Measurements from ENCODE around the gene PSMD13.

DNA sequence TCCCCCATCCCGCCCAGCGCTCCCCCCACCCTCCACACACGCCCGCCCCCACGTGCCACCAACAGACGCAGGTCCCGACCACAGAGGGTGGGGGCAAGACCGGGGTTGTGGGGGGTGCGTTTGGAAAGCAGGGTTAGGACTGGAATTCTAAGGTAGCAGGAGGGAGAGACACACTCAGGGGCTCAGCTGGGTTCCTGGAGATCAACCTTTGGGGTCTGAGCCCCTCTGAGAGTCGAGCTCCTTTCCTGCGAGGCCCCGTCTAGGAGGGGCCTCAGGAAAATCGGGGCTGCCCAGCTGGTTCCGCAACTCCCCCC, 52.6 kb downstream of the PSMD13 start:
- no peak for TF ChIP-seq ZNF274 (IDR thresholded peaks at IDR 0.05; ENCODE audit: low read depth, low read length)
- no peak for TF ChIP-seq YY1 (IDR thresholded peaks at IDR 0.05; ENCODE audit: insufficient read depth, insufficient read length)

Data from NT2/D1 (cell line).